Measurements from ENCODE around the gene MAP3K14. TPM values are rescaled to one million over a fixed set of nuclear protein-coding genes. Genes with fewer than 3 reads are reported as not detected.

MAP3K14 gene
- total and polyA plus RNA-seq, 7 donors, result 12.4 to 53.5 (median 24.6) TPM

DNA sequence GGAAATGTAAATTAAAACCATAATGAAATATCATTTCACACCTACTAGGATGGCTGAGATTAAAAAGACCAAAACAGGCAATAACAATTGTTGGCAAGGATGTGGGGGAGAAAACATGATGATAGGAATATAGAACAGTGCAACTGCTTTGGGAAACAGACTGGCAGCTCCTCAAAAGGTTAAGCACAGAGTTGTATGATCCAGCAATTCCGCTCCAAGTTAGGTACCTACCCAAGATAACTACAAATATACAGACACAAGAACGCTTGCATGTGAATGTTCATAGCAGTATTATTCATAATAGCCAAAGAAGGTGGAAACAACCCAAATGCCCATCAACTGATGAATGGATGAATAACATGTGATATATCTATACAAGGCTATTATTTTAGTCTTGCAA, 35.0 kb upstream of the MAP3K14 start:
- no peak overlapping the region for H3K27ac ChIP-seq

GRCh38 chr17:45347444-45347843, 30.6 kb upstream of the MAP3K14 start:
- H3K27ac ChIP-seq, result no peak overlapping the region
- intact Hi-C loops (cut with DNase I), result no loop called here
- H3K36me3 ChIP-seq (ENCODE audit: insufficient read depth in 1 of 2, low read depth in 1 of 2), result no peaks in the 10 kb centered on the region

More for the DNA sequence above, 35.0 kb upstream of the MAP3K14 start:
- DNase-seq (no peak), ATAC-seq (no peak)
- Histone ChIP-seq H3K27me3 (ENCODE audit: insufficient read depth in 3 of 3, low read length in 2 of 3) (no peaks in the 10 kb centered on the region), H3K9me3 (peaks cover 6% of the 10 kb centered on the region), H3K4me3 (no peak overlapping the region), H3K4me1 (no peaks in the 10 kb centered on the region), H3K36me3 (ENCODE audit: insufficient read depth in 1 of 2, low read depth in 1 of 2) (no peaks in the 10 kb centered on the region)
- TF ChIP-seq CTCF (IDR thresholded peaks at IDR 0.05), result no peak
- whole genome bisulfite sequencing, 3 donors, result 95 to 99% (median 96%) methylated on average over 2 of the region's 2 CpGs
- intact Hi-C loops (cut with DNase I), result no loop called here

GRCh38 chr17:45346216-45347015, 29.6 kb upstream of the MAP3K14 start:
- H3K27ac ChIP-seq, result peak overlapping the region; percentile 5
- no peaks in the 10 kb centered on the region for H3K36me3 ChIP-seq (ENCODE audit: insufficient read depth in 1 of 2, low read depth in 1 of 2)
- H3K27me3 ChIP-seq (ENCODE audit: insufficient read depth in 3 of 3, low read length in 2 of 3), result no peaks in the 10 kb centered on the region
- WGBS, 3 donors, result 62 to 72% (median 64%) methylated on average over 13 of the region's 13 CpGs
- ATAC-seq (peak in 3 of 4 donors; percentile 17 to 39 (median 37)), DNase-seq (peak in 1 of 2 donors; percentile 31)
- intact Hi-C loops (cut with DNase I), result no loop called here
- no peak overlapping the region for H3K4me3 ChIP-seq
- H3K4me1 ChIP-seq, result no peaks in the 10 kb centered on the region
- no peaks in the 10 kb centered on the region for H3K9me3 ChIP-seq
- no peak for TF ChIP-seq CTCF (IDR thresholded peaks at IDR 0.05)

More at GRCh38 chr17:45347444-45347843, 30.6 kb upstream of the MAP3K14 start:
- ATAC-seq (no peak), DNase-seq (no peak)
- 73 to 92% (median 81%) methylated on average over 5 to 6 of the region's 6 CpGs for WGBS, 3 donors
- no peak for TF ChIP-seq CTCF (IDR thresholded peaks at IDR 0.05)
- Histone ChIP-seq H3K4me3 (no peak overlapping the region), H3K27me3 (ENCODE audit: insufficient read depth in 3 of 3, low read length in 2 of 3) (no peaks in the 10 kb centered on the region), H3K4me1 (no peaks in the 10 kb centered on the region), H3K9me3 (peaks cover 6% of the 10 kb centered on the region)

- H3K4me3 ChIP-seq, result no peak overlapping the region
- ATAC-seq, result peak in 3 of 4 donors; percentile 36 to 71 (median 59)
Observed at GRCh38 chr17:45345554-45346215, 28.9 kb upstream of the MAP3K14 start.

More at GRCh38 chr17:45345554-45346215, 28.9 kb upstream of the MAP3K14 start:
- H3K36me3 ChIP-seq (ENCODE audit: insufficient read depth in 1 of 2, low read depth in 1 of 2), result no peaks in the 10 kb centered on the region
- no peak for DNase-seq
- no peak overlapping the region for H3K27ac ChIP-seq
- H3K27me3 ChIP-seq (ENCODE audit: insufficient read depth in 3 of 3, low read length in 2 of 3), result no peaks in the 10 kb centered on the region
- no peaks in the 10 kb centered on the region for H3K9me3 ChIP-seq
- H3K4me1 ChIP-seq, result no peaks in the 10 kb centered on the region
- WGBS, 3 donors, result 34 to 50% (median 35%) methylated on average over 3 of the region's 3 CpGs
- TF ChIP-seq CTCF (IDR thresholded peaks at IDR 0.05), result no peak
- intact Hi-C loops (cut with DNase I), result no loop called here
